ENCODE data around the gene RNF146. TPM values are rescaled to one million over a fixed set of nuclear protein-coding genes. Genes with fewer than 3 reads are reported as not detected.
A peak's percentile ranks its signal among the peaks of the same experiment; 100 is the strongest.

RNF146 gene
- polyA plus RNA-seq, 1 experiment: 64.1 TPM

GRCh38 chr6:127298475-127298874, 31.8 kb downstream of the RNF146 start:
- ChIA-PET POLR2A (no interaction called here), CTCF (interaction anchor here (1.0 to 6.9 kb wide), 3 partner anchors 25 to 241 kb away, joined by 3 to 49 read pairs (median 4); no protein-coding TSS in a partner anchor)
- H3K4me3 ChIP-seq (ENCODE audit: low read depth, low read length): no peak overlapping the region
- DNase-seq (ENCODE audit: low read depth, low spot score): no peak
- H3K27ac ChIP-seq (ENCODE audit: low read depth, low read length): no peak overlapping the region
- H3K27me3 ChIP-seq (ENCODE audit: control insufficient read depth, insufficient read depth, low read length): no peaks in the 10 kb centered on the region
- H3K9me3 ChIP-seq (ENCODE audit: control insufficient read depth, insufficient read depth, low read length): no peaks in the 10 kb centered on the region
- TF ChIP-seq, protein P1, sequence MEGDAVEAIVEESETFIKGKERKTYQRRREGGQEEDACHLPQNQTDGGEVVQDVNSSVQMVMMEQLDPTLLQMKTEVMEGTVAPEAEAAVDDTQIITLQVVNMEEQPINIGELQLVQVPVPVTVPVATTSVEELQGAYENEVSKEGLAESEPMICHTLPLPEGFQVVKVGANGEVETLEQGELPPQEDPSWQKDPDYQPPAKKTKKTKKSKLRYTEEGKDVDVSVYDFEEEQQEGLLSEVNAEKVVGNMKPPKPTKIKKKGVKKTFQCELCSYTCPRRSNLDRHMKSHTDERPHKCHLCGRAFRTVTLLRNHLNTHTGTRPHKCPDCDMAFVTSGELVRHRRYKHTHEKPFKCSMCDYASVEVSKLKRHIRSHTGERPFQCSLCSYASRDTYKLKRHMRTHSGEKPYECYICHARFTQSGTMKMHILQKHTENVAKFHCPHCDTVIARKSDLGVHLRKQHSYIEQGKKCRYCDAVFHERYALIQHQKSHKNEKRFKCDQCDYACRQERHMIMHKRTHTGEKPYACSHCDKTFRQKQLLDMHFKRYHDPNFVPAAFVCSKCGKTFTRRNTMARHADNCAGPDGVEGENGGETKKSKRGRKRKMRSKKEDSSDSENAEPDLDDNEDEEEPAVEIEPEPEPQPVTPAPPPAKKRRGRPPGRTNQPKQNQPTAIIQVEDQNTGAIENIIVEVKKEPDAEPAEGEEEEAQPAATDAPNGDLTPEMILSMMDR (IDR thresholded peaks at IDR 0.05; ENCODE audit: low read depth, low read length): no peak

- H3K27ac ChIP-seq (ENCODE audit: low read depth, low read length): peak overlapping the region; percentile 72
- no peak for DNase-seq (ENCODE audit: low read depth, low spot score)
- ChIA-PET CTCF (interaction anchor here (0.6 to 6.9 kb wide), 6 partner anchors 34 to 249 kb away, joined by 3 to 49 read pairs (median 5); no protein-coding TSS in a partner anchor), POLR2A (interaction anchor here (1.1 kb wide), 1 partner anchor 13 kb away, joined by 3 read pairs; no protein-coding TSS in a partner anchor)
- TF ChIP-seq, protein P1 (IDR thresholded peaks at IDR 0.05; ENCODE audit: low read depth, low read length): no peak
- H3K4me3 ChIP-seq (ENCODE audit: low read depth, low read length): no peak overlapping the region
- H3K9me3 ChIP-seq (ENCODE audit: control insufficient read depth, insufficient read depth, low read length): no peaks in the 10 kb centered on the region
- no peaks in the 10 kb centered on the region for H3K27me3 ChIP-seq (ENCODE audit: control insufficient read depth, insufficient read depth, low read length)
Measured at GRCh38 chr6:127299522-127300240, 33.0 kb downstream of the RNF146 start.

DNA sequence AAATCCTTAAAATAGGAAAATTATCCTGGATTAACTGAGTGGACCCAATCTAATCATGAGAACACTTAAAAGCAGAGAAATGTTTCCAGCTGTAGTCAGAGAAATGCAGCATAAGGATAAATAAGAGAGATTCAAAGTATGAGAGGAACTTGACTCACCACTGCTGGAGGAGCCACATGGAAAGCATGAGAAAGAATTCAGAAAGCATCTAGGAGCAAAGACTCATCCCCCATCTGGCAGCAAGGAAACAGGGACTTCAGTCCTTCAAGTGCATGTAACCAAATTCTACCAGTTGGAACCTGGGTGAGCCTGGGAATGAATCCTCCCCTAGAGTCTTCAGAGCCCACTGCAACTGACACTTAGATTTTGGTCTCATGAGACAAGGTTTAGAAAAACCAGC, 33.7 kb downstream of the RNF146 start:
- Histone ChIP-seq H3K9me3 (ENCODE audit: control insufficient read depth, insufficient read depth, low read length) (no peaks in the 10 kb centered on the region), H3K4me3 (ENCODE audit: low read depth, low read length) (no peak overlapping the region), H3K27ac (ENCODE audit: low read depth, low read length) (peak overlapping the region; percentile 72), H3K27me3 (ENCODE audit: control insufficient read depth, insufficient read depth, low read length) (no peaks in the 10 kb centered on the region)
- ChIA-PET CTCF (interaction anchor here (0.7 to 6.9 kb wide), 7 partner anchors 32 to 239 kb away, joined by 3 to 49 read pairs (median 6); partner anchors contain the start of genes KIAA0408 and RNF146), POLR2A (interaction anchor here (1.1 kb wide), 1 partner anchor 13 kb away, joined by 3 read pairs; no protein-coding TSS in a partner anchor)
- peak; percentile 72 for DNase-seq (ENCODE audit: low read depth, low spot score)
- TF ChIP-seq, protein P1 (IDR thresholded peaks at IDR 0.05; ENCODE audit: low read depth, low read length): no peak

- H3K27ac ChIP-seq (ENCODE audit: low read depth, low read length): no peak overlapping the region
- H3K9me3 ChIP-seq (ENCODE audit: control insufficient read depth, insufficient read depth, low read length): no peaks in the 10 kb centered on the region
- ChIA-PET CTCF (interaction anchor here (0.8 to 6.9 kb wide), 11 partner anchors 10 to 246 kb away, joined by 3 to 60 read pairs (median 6); partner anchors contain the start of genes ECHDC1, KIAA0408 and RNF146), POLR2A (no interaction called here)
- no peak for DNase-seq (ENCODE audit: low read depth, low spot score)
- H3K4me3 ChIP-seq (ENCODE audit: low read depth, low read length): no peak overlapping the region
- no peaks in the 10 kb centered on the region for H3K27me3 ChIP-seq (ENCODE audit: control insufficient read depth, insufficient read depth, low read length)
- TF ChIP-seq, protein P1 (IDR thresholded peaks at IDR 0.05; ENCODE audit: low read depth, low read length): no peak
Measured at GRCh38 chr6:127301199-127301700, 34.6 kb downstream of the RNF146 start.
